ENCODE measurements around the gene HIPK4. TPM values are rescaled to one million over a fixed set of nuclear protein-coding genes. Genes with fewer than 3 reads are reported as not detected.

HIPK4 gene
- total and polyA plus RNA-seq, 2 of the 8 experiments (the other 6 are each of a cell fraction or from before 2014, with no cell fraction given): 0.15 to 0.57 TPM

- TF ChIP-seq RXRA (IDR thresholded peaks at IDR 0.05; ENCODE audit: insufficient read depth, low read depth, low read length): no peak
- TF ChIP-seq JUND (IDR thresholded peaks at IDR 0.05; ENCODE audit: low read length): no peak
- TF ChIP-seq RNF2 (IDR thresholded peaks at IDR 0.05; ENCODE audit: borderline replicate concordance, low read depth, low read length, missing control alignments, poor library complexity, severe bottlenecking): no peak
- no peak for TF ChIP-seq JUN (IDR thresholded peaks at IDR 0.05; ENCODE audit: low read depth, low read length)
- TF ChIP-seq HDAC2 (IDR thresholded peaks at IDR 0.05; ENCODE audit: borderline replicate concordance in 1 of 2, low read depth in 2 of 2, low read length in 2 of 2): no peak
- no peak for TF ChIP-seq PHF8 (conservative IDR thresholded peaks at IDR 0.05; ENCODE audit: low read depth, low read length)
These were observed 2.1 kb upstream of the HIPK4 start (continued) for GRCh38 chr19:40392123-40392522.

Data from H1 (cell line).